ENCODE results near the gene CRYGC.
"Not testable (repeated sequence)": the region's sequence is repeated elsewhere in the genome, so short reads cannot be mapped to it uniquely, and the experiment has no call there.

The CRYGC gene

GRCh38 chr2:208147759-208148158 is 18.1 kb upstream of the CRYGC start:
- no peak overlapping the region for H3K4me3 ChIP-seq (ENCODE audit: low read depth, low read length)
- TF ChIP-seq CTCF (IDR thresholded peaks at IDR 0.05; ENCODE audit: low read depth, low read length) = no peak

GRCh38 chr2:208147008-208147407 is 17.4 kb upstream of the CRYGC start:
- H3K4me3 ChIP-seq (ENCODE audit: low read depth, low read length) = no peak overlapping the region
- no peak for TF ChIP-seq CTCF (IDR thresholded peaks at IDR 0.05; ENCODE audit: low read depth, low read length)

- no peak within 1 kb of the TSS for H3K4me3 ChIP-seq (ENCODE audit: low read depth, low read length)
- no peak for TF ChIP-seq CTCF (IDR thresholded peaks at IDR 0.05; ENCODE audit: low read depth, low read length)
Measured at GRCh38 chr2:208146006-208146405, 16.4 kb upstream of the CRYGC start, which contains the start of gene CRYGB. Gene CRYGB, minus strand, starts transcription at chr2:208146158. Its CDS starts 38 bp downstream, at chr2:208146120.

GRCh38 chr2:208142925-208143799 is 13.5 kb upstream of the CRYGC start:
- TF ChIP-seq CTCF (IDR thresholded peaks at IDR 0.05; ENCODE audit: low read depth, low read length) = no peak
- no peak overlapping the region for H3K4me3 ChIP-seq (ENCODE audit: low read depth, low read length)

GRCh38 chr2:208142240-208142924 is 12.8 kb upstream of the CRYGC start:
- H3K4me3 ChIP-seq (ENCODE audit: low read depth, low read length) = no peak overlapping the region

GRCh38 chr2:208139447-208139846 is 9.8 kb upstream of the CRYGC start:
- H3K4me3 ChIP-seq (ENCODE audit: low read depth, low read length) = no peak overlapping the region
- no peak for TF ChIP-seq CTCF (IDR thresholded peaks at IDR 0.05; ENCODE audit: low read depth, low read length)

More at GRCh38 chr2:208142240-208142924, 12.8 kb upstream of the CRYGC start:
- no peak for TF ChIP-seq CTCF (IDR thresholded peaks at IDR 0.05; ENCODE audit: low read depth, low read length)

GRCh38 chr2:208138334-208138733 is 8.7 kb upstream of the CRYGC start:
- not testable (repeated sequence) for H3K4me3 ChIP-seq (ENCODE audit: low read depth, low read length)

Data from WI38 (cell line).